GM18502 (cell line): ENCODE data around the gene ANKRD12.

ENCODE experiments used
- ATAC-seq: cut with Tn5 transposase; IDR thresholded peaks from one replicate; pipeline ENCODE4 v1.9.1; 2021; ENCODE audit warnings: mild to moderate bottlenecking; ENCODE audit not compliant: unreplicated experiment, poor library complexity

Gene ANKRD12

GRCh38 chr18:9177466-9177865, 40.9 kb downstream of the ANKRD12 start:
- no peak for ATAC-seq

- ATAC-seq = no peak
Observed at GRCh38 chr18:9178557-9178956, 42.0 kb downstream of the ANKRD12 start.

- ATAC-seq = no peak
Observed at GRCh38 chr18:9181275-9181674, 44.7 kb downstream of the ANKRD12 start.

GRCh38 chr18:9182852-9183399, 46.3 kb downstream of the ANKRD12 start:
- no peak for ATAC-seq

- ATAC-seq = no peak
Observed at GRCh38 chr18:9184998-9185613, 48.5 kb downstream of the ANKRD12 start.

- ATAC-seq = no peak
Observed at GRCh38 chr18:9188359-9189231, 52.0 kb downstream of the ANKRD12 start.

GRCh38 chr18:9189491-9189890, 52.9 kb downstream of the ANKRD12 start:
- ATAC-seq = no peak

GRCh38 chr18:9191658-9192256, 55.2 kb downstream of the ANKRD12 start:
- ATAC-seq = no peak

- no peak for ATAC-seq
Observed at GRCh38 chr18:9193031-9193430, 56.5 kb downstream of the ANKRD12 start.

- ATAC-seq = no peak
Observed at GRCh38 chr18:9196568-9196967, 60.0 kb downstream of the ANKRD12 start.

- no peak for ATAC-seq
Observed at GRCh38 chr18:9199681-9200080, 63.1 kb downstream of the ANKRD12 start.

GRCh38 chr18:9201224-9201623, 64.6 kb downstream of the ANKRD12 start:
- ATAC-seq = no peak

- no peak for ATAC-seq
Observed at GRCh38 chr18:9204659-9205058, 68.1 kb downstream of the ANKRD12 start.

GRCh38 chr18:9206421-9206820, 69.8 kb downstream of the ANKRD12 start:
- no peak for ATAC-seq

- no peak for ATAC-seq
Observed at GRCh38 chr18:9209279-9209678, 72.7 kb downstream of the ANKRD12 start.

GRCh38 chr18:9210966-9211365, 74.4 kb downstream of the ANKRD12 start:
- ATAC-seq = no peak

GRCh38 chr18:9211955-9212354, 75.4 kb downstream of the ANKRD12 start:
- no peak for ATAC-seq

- no peak for ATAC-seq
Observed at GRCh38 chr18:9215221-9215933, 78.8 kb downstream of the ANKRD12 start.

GRCh38 chr18:9216459-9216858, 79.9 kb downstream of the ANKRD12 start:
- ATAC-seq = no peak

GRCh38 chr18:9217743-9218451, 81.3 kb downstream of the ANKRD12 start:
- ATAC-seq = no peak
